Testis (tissue), 2 donors: Measurements from ENCODE around the gene HNRNPA0.
"Not testable (repeated sequence)": the region's sequence is repeated elsewhere in the genome, so short reads cannot be mapped to it uniquely, and the experiment has no call there.

Experiments
- POLR2A ChIP-seq: fragments of 450-650 bp; IDR thresholded peaks from one replicate; pipeline ENCODE4 v1.6.1; 2017; ENCODE audit warnings: antibody characterized with exemption, mild to moderate bottlenecking, moderate library complexity
- TF ChIP-seq, protein P1 (sequence below), 3 experiments: fragments of 450-650 bp in 2 of 3; fragments of 200-600 bp in 1 of 3; sonication (generic) in 1 of 3; IDR thresholded peaks; one replicate each; pipeline ENCODE4 v1.5.1; 2016 to 2019; ENCODE audit warnings: antibody characterized with exemption in 3 of 3, mild to moderate bottlenecking in 2 of 3, moderate library complexity in 1 of 3

DNA sequence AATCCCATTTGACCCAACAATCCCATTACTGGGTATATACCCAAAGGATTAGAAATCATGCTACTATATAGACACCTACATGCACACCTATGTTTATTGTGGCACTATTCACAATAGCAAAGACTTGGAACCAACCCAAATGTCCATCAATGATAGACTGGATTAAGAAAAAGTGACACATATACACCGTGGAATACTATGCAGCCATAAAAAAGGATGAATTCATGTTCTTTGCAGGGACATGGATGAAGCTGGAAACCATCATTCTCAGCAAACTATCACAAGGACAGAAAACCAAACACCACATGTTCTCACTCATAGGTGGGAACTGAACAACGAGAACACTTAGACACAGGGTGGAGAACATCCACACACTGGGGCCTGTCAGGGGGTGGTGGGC, 34.4 kb upstream of the HNRNPA0 start:
- TF ChIP-seq, protein P1, sequence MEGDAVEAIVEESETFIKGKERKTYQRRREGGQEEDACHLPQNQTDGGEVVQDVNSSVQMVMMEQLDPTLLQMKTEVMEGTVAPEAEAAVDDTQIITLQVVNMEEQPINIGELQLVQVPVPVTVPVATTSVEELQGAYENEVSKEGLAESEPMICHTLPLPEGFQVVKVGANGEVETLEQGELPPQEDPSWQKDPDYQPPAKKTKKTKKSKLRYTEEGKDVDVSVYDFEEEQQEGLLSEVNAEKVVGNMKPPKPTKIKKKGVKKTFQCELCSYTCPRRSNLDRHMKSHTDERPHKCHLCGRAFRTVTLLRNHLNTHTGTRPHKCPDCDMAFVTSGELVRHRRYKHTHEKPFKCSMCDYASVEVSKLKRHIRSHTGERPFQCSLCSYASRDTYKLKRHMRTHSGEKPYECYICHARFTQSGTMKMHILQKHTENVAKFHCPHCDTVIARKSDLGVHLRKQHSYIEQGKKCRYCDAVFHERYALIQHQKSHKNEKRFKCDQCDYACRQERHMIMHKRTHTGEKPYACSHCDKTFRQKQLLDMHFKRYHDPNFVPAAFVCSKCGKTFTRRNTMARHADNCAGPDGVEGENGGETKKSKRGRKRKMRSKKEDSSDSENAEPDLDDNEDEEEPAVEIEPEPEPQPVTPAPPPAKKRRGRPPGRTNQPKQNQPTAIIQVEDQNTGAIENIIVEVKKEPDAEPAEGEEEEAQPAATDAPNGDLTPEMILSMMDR (IDR thresholded peaks at IDR 0.05): not testable (repeated sequence)
- not testable (repeated sequence) for TF ChIP-seq POLR2A
